HCT116 (cell line): ENCODE measurements around the gene CEP131. TPM values are rescaled to one million over a fixed set of nuclear protein-coding genes. Genes with fewer than 3 reads are reported as not detected.

ENCODE experiments used
- ATAC-seq: fragments of 200-7000 bp; cut with Tn5 transposase; 2 replicates; pipeline ENCODE4 v1.9.1; 2020; ENCODE audit warnings: mild to moderate bottlenecking, moderate library complexity
- BruUV-seq: library from RNA; stranded (reverse); fragments of 400-500 nt; replicated peaks from 2 replicates; lab custom pipeline; 2021; lab: Mats Ljungman, UMichigan
- CTCF ChIA-PET: fragments of 300-600 bp; sonication (Branson Sonifier 250); formaldehyde crosslinking; loops from one replicate; lab custom pipeline; 2021; ENCODE audit warnings: antibody characterized with exemption; lab: Charles Lee
- POLR2A ChIA-PET: fragments of 300-600, 350-600 bp; sonication (Branson Sonifier 250); formaldehyde crosslinking; loops from one replicate; lab custom pipeline; 2021; ENCODE audit warnings: antibody characterized with exemption; lab: Charles Lee
- RAD21 ChIA-PET, 2 experiments: fragments of 300-600 bp; sonication (Branson Sonifier 250); formaldehyde crosslinking; loops; one replicate each; lab custom pipeline; 2023; ENCODE audit warnings: low total read pairs in 2 of 2; ENCODE audit not compliant: uncharacterized antibody in 2 of 2, unreplicated experiment in 2 of 2, low non-redundant PET in 1 of 2; lab: Charles Lee
- DNase-seq: peaks from one replicate; pipeline ENCODE4 v3.0.0-alpha.2; 2010; ENCODE audit warnings: low read depth, low spot score
- H2AFZ ChIP-seq: fragments of 200-600 bp; shearing (Covaris generic), sonication (generic); 2 replicates; pipeline ENCODE4 v1.6.1; 2017; ENCODE audit warnings: low read depth, mixed run types, mixed read lengths, antibody characterized with exemption, low read length; ENCODE audit not compliant: poor library complexity, severe bottlenecking
- H3K27ac ChIP-seq: 2 replicates; pipeline ENCODE4 v1.5.1; 2012; ENCODE audit warnings: low read depth, low read length
- H3K27me3 ChIP-seq: fragments of 200-600 bp; sonication (generic); 2 replicates; pipeline ENCODE4 v1.6.1; 2016; ENCODE audit warnings: mixed run types, low read length, mixed read lengths; ENCODE audit not compliant: insufficient read depth
- H3K36me3 ChIP-seq, 2 experiments: fragments of 200-500 bp in 1 of 2; fragments of 200-600 bp in 1 of 2; sonication (Bioruptor generic) in 1 of 2; sonication (generic) in 1 of 2; 2 replicates each; pipeline versions ENCODE4 v1.5.1 to v1.6.1; 2014 to 2016; ENCODE audit warnings: low read length in 2 of 2, inconsistent platforms in 1 of 2, mixed read lengths in 1 of 2, mixed run types in 1 of 2; ENCODE audit not compliant: insufficient read depth in 2 of 2, control insufficient read depth in 1 of 2
- H3K4me1 ChIP-seq, 2 experiments: fragments of 200-600 bp in 1 of 2; sonication (generic) in 1 of 2; 2 replicates each; pipeline versions ENCODE4 v1.5.1 to v1.6.1; 2012 to 2017; ENCODE audit warnings: low read length in 2 of 2, inconsistent platforms in 1 of 2, mild to moderate bottlenecking in 1 of 2, mixed read lengths in 1 of 2, mixed run types in 1 of 2, moderate library complexity in 1 of 2; ENCODE audit not compliant: insufficient read depth in 2 of 2, control insufficient read depth in 1 of 2
- H3K4me2 ChIP-seq: fragments of 200-600 bp; sonication (generic); 2 replicates; pipeline ENCODE4 v1.6.1; 2017; ENCODE audit warnings: mixed run types, low read length, mixed read lengths
- H3K4me3 ChIP-seq, 2 experiments: fragments of 200-600 bp in 1 of 2; sonication (generic) in 1 of 2; replicated peaks in 1 of 2; 2 replicates each; pipeline ENCODE4 v1.5.1; 2011 to 2016; ENCODE audit warnings: low read length in 2 of 2, control low read depth in 1 of 2, low read depth in 1 of 2, mild to moderate bottlenecking in 1 of 2, mixed read lengths in 1 of 2, mixed run types in 1 of 2
- H3K79me2 ChIP-seq: fragments of 200-600 bp; sonication (generic); 2 replicates; pipeline ENCODE4 v1.6.1; 2017; ENCODE audit warnings: mild to moderate bottlenecking, mixed run types, low read length, moderate library complexity, mixed read lengths; ENCODE audit not compliant: insufficient read depth
- H3K9ac ChIP-seq: fragments of 200-600 bp; sonication (generic); 2 replicates; pipeline ENCODE4 v1.6.1; 2016; ENCODE audit warnings: low read length, mixed read lengths
- H3K9me2 ChIP-seq: fragments of 200-600 bp; sonication (generic), shearing (Covaris generic); 2 replicates; pipeline ENCODE4 v1.6.1; 2017; ENCODE audit warnings: mixed run types, mild to moderate bottlenecking, moderate library complexity; ENCODE audit not compliant: insufficient read depth
- H3K9me3 ChIP-seq, 2 experiments: fragments of 200-500 bp in 1 of 2; fragments of 200-600 bp in 1 of 2; sonication (Bioruptor generic) in 1 of 2; sonication (generic) in 1 of 2; 2 replicates each; pipeline ENCODE4 v1.6.1; 2014 to 2017; ENCODE audit warnings: low read length in 2 of 2, mixed read lengths in 2 of 2, inconsistent platforms in 1 of 2, low read depth in 1 of 2, mild to moderate bottlenecking in 1 of 2, mixed run types in 1 of 2, moderate library complexity in 1 of 2; ENCODE audit not compliant: control insufficient read depth in 1 of 2, insufficient read depth in 1 of 2
- H4K20me1 ChIP-seq: fragments of 200-600 bp; sonication (generic), shearing (Covaris generic); 2 replicates; pipeline ENCODE4 v1.6.1; 2017; ENCODE audit warnings: mixed run types, mild to moderate bottlenecking, moderate library complexity; ENCODE audit not compliant: insufficient read depth
- CBX3 ChIP-seq: IDR thresholded peaks from 2 replicates; pipeline ENCODE4 v1.6.1; 2012; ENCODE audit warnings: low read depth
- EGR1 ChIP-seq: IDR thresholded peaks from 2 replicates; pipeline ENCODE4 v1.6.1; 2012; ENCODE audit warnings: low read depth
- RAD21 ChIP-seq: IDR thresholded peaks from 2 replicates; pipeline ENCODE4 v1.6.1; 2012; ENCODE audit warnings: low read depth, mild to moderate bottlenecking
- SIN3A ChIP-seq: IDR thresholded peaks from 2 replicates; pipeline ENCODE4 v1.6.1; 2012; ENCODE audit warnings: low read depth
- TCF7L2 ChIP-seq: IDR thresholded peaks from 2 replicates; pipeline ENCODE4 v1.7.0; 2011; ENCODE audit warnings: borderline replicate concordance, inconsistent platforms; ENCODE audit not compliant: insufficient read depth, insufficient read length; ENCODE audit errors: extremely low read depth
- YY1 ChIP-seq: IDR thresholded peaks from 2 replicates; pipeline ENCODE4 v1.6.1; 2011; ENCODE audit warnings: low read length, low read depth, moderate library complexity, mild to moderate bottlenecking; ENCODE audit not compliant: insufficient replicate concordance; ENCODE audit errors: extremely low read depth
- intact Hi-C: fragments of 100-400 bp; cut with micrococcal nuclease; formaldehyde crosslinking; loops from 2 replicates; pipeline ENCODE4 v1.10.0; 2022
- total RNA-seq: library from RNA; stranded (reverse); gene quantifications from one replicate; pipeline ENCODE4 v1.2.1, GENCODE V29; 2021; ENCODE audit not compliant: unreplicated experiment
- TF ChIP-seq, protein P1 (sequence below): IDR thresholded peaks from 2 replicates; pipeline ENCODE4 v1.6.1; 2012; ENCODE audit warnings: low read depth

Gene CEP131
- total RNA-seq, 1 experiment from 2014 or later = 30.2 TPM

DNA sequence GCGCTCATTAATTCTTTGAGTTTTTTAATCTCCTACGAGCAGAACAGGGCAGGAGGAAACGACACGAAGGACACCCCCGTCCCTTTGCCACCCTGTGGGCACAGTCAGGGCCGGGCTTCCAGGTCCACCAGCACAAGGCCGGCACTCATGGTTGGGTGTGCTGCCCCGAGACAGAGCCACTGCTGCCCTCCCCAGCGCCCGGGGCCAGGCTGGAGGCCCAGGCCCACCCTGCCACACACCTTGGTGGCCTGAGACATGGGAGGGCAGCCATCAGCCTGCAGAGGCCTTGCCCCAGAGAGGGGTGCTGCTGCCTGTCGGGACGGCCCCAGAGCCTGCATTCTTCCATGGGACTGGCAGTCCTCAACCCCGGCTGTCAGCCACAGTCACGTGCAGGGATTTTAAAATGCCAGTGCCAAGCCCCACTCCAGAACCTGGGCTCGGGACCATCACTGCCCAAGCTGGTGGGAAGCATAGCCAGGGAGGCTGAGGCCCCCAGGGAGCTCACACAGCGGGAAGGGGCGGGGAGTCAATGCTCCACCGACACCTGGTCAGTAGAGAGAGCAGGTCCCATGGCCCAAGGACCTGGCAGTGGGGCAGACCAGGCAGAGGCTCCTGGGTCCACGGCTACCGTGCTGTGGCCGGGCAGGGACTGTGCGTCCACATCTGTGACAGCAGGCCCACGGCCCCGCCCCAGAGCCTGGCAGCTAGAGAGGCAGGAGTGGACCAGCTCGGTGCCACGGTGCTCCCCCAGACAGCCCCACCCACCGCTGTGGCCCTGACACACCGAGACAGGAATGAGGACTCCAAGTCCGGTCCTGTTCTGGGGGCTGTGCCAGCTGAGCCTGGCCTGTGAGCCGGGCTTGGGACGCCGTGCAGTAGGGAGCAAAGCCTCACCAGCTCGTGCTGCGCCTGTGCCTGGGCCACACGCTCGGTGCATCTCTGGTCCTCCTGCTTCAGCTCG is 27.5 kb downstream of the CEP131 start:
- POLR2A ChIA-PET = no interaction called here
- no peaks in the 10 kb centered on the region for H3K27me3 ChIP-seq

More for the DNA sequence above, 27.5 kb downstream of the CEP131 start:
- no peak for DNase-seq
- TF ChIP-seq TCF7L2 (no peak), CBX3 (no peak), EGR1 (no peak), SIN3A (no peak), RAD21 (no peak), YY1 (no peak)
- TF ChIP-seq, protein P1, sequence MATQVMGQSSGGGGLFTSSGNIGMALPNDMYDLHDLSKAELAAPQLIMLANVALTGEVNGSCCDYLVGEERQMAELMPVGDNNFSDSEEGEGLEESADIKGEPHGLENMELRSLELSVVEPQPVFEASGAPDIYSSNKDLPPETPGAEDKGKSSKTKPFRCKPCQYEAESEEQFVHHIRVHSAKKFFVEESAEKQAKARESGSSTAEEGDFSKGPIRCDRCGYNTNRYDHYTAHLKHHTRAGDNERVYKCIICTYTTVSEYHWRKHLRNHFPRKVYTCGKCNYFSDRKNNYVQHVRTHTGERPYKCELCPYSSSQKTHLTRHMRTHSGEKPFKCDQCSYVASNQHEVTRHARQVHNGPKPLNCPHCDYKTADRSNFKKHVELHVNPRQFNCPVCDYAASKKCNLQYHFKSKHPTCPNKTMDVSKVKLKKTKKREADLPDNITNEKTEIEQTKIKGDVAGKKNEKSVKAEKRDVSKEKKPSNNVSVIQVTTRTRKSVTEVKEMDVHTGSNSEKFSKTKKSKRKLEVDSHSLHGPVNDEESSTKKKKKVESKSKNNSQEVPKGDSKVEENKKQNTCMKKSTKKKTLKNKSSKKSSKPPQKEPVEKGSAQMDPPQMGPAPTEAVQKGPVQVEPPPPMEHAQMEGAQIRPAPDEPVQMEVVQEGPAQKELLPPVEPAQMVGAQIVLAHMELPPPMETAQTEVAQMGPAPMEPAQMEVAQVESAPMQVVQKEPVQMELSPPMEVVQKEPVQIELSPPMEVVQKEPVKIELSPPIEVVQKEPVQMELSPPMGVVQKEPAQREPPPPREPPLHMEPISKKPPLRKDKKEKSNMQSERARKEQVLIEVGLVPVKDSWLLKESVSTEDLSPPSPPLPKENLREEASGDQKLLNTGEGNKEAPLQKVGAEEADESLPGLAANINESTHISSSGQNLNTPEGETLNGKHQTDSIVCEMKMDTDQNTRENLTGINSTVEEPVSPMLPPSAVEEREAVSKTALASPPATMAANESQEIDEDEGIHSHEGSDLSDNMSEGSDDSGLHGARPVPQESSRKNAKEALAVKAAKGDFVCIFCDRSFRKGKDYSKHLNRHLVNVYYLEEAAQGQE = no peak
- TF ChIP-seq, all 23 proteins: peak for 0
- H3K9me3 ChIP-seq = no peaks in the 10 kb centered on the region
- no peak overlapping the region for H3K27ac ChIP-seq
- H4K20me1 ChIP-seq = no peaks in the 10 kb centered on the region
- H3K4me1 ChIP-seq = no peaks in the 10 kb centered on the region
- CTCF ChIA-PET = no interaction called here
- no peaks in the 10 kb centered on the region for H3K79me2 ChIP-seq
- no peak overlapping the region for H3K4me2 ChIP-seq
- BruUV-seq = no TSS peak
- no peak for ATAC-seq
- intact Hi-C loops = no loop called here
- RAD21 ChIA-PET = no interaction called here
- H3K4me3 ChIP-seq = no peak overlapping the region
- H2AFZ ChIP-seq = no peak overlapping the region
- H3K9ac ChIP-seq = no peak overlapping the region
- H3K36me3 ChIP-seq = peaks cover 3 to 5% of the 10 kb centered on the region in 2 experiments
- no peaks in the 10 kb centered on the region for H3K9me2 ChIP-seq
